Kasumi-1 (cell line): ENCODE measurements around the gene MIDN.

ENCODE experiments used
- DNase-seq, 2 experiments: peaks; one replicate each; lab custom pipeline; 2025; lab: John Stamatoyannopoulos, UW

The MIDN gene

DNA sequence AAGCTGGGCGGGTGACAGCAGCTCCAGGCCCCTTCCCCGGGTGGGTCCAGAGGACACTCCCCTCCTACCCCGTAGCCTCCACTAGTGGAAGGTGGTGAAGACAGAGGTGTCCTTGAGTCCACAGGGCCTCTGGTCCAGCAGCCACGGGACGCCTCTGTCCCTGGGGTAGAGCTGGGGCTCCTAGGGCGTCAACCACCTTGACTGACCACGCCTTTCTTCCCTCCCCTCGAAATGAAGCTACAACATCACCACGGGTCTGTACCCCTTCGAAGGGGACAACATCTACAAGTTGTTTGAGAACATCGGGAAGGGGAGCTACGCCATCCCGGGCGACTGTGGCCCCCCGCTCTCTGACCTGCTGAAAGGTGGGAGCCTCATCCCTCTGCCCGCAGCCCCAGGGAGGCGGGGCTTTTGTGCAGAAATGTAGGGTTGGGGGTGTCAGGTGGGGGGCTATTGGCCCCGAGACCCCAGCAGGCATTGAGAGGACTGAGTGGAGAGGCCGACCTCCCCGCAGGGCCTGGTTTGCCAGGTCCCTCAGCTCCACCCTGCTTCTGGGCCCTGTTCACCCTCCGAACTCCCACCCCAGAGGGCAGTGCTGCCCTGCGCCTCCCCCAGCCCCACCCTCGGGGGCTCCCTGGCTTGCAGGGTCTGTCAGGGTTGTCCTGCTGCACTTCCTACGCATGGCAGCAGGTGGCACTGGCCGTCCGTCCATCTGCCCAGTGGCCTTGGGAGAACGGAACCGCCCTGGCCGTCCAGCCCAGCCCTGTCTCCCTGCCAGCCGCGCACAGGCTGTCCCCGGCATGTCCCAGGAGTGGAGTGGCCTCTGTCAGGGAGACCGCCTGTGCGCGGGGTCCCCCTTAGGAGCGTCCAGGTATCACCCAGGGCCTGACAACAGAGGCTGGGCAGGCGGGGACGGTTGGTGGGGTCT, 27.1 kb upstream of the MIDN start:
- DNase-seq, result no peak

DNA sequence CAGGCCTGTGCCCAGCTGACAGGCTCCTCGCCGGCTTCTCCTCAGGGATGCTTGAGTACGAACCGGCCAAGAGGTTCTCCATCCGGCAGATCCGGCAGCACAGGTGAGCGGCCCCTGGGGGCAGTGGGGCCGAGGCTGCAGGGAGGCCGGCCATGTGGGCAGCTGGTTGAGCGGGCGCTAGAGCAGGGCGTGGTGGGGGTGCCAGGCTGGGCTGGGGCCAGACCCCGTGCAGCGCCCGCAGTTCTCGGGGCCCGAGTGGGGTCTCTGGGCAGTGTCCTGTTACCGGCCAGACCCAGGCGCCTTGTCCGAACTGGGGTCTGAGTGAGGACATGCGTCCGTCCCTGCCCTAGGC, 26.5 kb upstream of the MIDN start:
- no peak for DNase-seq

DNA sequence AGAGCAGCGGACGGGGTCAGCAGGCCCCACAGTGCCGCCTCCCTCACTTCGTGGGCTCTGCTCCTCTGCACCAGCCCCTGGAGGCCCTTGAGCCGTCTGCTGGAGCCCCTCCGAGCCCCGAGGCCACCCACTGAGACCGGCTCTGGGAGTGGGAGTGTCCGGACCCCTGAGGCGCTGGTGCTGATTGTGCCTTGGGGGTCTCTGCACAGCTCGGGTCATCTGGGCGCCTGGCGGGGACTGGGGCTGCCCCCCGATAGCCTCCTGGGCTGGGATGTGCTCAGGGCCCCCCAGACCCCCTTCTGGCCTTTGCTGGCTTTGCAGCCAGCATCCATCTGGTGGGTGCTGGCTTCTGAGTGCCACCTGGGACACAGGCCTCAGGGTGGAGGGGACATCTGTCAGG, 26.0 kb upstream of the MIDN start:
- DNase-seq, result no peak

DNA sequence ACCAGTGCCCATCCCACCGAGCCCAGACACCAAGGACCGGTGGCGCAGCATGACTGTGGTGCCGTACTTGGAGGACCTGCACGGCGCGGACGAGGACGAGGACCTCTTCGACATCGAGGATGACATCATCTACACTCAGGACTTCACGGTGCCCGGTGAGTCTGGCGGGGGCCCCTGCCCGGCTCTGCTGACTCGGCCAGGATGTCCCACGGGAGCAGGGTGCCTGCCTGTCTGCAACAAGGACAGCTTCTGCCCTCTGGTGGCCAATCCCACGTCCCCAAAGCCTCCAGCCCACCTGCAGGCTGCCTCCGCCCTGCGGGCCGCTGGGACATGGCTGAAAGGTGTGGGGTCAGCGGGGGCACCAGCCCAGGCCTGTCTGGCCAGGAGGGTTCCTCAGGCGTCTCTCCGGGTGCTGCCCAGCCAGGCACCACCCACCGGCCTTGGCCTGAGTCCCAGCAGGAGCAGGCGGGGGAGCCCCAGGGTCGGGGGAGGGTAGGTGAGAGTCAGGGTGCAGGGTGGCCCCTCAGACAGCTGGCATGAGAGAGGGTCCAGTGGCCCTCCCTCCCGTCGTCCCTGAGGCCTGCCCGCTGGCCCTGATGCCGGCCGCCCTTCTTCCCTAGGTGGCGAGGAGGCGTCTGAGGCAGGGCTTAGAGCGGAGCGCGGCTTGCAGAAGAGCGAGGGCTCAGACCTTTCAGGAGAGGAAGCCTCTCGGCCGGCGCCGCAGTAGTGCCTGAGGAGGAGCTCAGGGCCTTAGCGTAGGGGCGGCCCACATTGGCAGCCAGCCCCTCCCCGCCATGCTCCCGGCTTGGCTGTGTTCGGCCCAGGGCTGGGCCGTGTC, 25.1 kb upstream of the MIDN start:
- no peak for DNase-seq

DNA sequence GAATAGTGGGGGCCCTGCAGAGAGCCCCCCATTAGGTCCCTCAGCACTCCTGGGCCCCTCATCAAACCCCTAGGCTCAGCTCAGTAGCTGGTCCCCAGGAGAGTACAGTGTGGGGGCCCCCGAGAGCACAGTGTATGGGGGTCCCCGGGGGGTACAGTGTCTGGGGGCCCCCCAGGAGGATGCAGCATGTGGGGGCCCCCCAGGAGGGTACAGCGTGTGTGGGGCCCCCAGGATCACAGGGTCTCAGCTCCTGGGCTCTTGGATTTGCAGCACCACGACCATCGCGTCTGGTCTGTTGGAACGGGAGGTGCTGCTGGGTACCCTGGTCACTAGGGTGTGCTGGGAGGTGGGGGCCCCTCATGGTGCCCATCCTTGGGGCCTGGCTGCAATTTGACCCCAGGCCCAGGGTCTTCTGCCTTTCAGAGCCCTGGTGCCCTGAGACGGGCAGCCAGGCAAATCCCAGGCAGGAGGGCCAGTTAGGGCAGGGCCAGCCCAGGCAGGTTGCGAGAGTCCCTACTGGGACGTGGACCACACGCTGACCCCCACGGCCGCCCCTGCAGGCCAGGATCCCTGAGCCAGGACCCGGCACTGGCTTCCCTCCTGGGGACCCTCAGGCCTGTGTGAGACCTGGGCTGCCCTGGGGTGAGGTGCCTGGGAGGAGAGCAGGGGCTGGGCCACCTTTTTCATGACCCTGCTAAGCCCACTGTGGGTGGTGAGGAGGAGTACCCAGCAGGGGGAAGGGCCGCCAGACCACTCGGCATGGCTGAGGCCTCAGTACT, 24.1 kb upstream of the MIDN start:
- no peak for DNase-seq

DNA sequence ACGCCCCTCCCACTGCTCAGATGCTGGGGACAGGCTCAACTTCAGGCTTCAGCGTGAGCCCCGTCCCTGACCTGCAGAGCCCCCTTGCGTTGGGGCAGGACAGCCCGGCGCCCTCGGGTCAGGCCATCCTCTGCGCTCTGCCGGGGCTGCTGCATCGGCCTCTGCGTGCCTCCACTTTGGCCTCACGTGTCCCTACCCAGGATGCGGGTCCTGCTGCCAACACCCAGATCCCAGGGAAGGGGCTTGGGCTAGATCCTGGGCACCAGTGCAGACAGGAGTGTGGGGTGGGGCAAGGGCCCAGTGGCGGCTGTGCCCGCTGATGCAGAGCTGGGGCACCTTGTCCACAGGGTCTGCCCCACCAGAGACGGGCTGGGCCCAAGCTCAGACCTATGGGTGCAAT, 23.5 kb upstream of the MIDN start:
- no peak for DNase-seq

DNA sequence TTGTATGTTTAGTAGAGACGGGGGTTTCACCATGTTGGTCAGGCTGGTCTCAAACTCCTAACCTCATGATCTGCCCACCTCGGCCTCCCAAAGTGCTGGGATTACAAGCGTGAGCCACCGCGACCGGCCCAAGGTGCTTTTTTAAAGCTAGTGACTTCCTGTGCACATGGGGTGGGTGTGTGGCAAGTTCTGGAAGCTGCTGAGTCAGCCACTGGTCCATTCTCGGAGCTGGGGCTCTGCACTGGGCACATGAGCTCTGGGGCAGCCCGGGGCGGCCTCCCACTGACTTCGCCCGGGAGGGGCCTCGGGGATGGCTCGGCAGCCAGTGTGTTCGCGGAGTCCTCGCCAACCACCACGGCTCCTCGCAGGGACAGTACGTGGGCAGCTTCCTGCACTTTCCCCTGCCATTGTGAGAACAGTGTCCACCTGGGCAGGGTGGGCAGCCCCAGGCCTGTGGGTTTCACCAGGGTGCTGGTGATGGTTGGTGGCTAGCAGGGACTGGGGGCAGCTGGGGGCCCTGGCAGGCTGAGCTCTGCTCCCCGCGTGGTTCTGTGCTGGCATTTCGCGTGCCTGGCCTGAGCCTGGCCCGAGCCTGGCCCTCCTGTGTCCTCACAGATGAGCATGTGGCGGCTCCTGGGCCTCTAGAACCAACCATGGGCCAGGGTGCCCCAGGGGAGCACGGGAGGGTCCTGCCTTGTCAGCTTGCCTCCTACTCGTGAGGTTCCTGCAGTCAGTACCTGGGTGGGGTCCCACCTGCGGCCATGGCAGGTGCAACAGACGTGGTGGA, 22.8 kb upstream of the MIDN start:
- no peak for DNase-seq

DNA sequence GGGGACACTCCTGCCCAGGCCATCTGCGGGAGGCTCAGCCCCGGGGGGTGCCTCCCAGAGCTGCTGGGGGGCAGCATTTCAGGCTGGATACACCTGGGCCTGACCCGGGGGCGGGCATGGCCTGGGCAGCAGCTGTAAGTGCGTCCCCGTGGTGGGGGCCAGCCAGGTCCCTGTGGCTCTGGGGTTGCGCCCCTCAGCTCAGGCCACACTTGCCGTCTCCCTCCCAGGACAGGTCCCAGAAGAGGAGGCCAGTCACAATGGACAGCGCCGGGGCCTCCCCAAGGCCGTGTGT, 22.2 kb upstream of the MIDN start:
- DNase-seq, result no peak

DNA sequence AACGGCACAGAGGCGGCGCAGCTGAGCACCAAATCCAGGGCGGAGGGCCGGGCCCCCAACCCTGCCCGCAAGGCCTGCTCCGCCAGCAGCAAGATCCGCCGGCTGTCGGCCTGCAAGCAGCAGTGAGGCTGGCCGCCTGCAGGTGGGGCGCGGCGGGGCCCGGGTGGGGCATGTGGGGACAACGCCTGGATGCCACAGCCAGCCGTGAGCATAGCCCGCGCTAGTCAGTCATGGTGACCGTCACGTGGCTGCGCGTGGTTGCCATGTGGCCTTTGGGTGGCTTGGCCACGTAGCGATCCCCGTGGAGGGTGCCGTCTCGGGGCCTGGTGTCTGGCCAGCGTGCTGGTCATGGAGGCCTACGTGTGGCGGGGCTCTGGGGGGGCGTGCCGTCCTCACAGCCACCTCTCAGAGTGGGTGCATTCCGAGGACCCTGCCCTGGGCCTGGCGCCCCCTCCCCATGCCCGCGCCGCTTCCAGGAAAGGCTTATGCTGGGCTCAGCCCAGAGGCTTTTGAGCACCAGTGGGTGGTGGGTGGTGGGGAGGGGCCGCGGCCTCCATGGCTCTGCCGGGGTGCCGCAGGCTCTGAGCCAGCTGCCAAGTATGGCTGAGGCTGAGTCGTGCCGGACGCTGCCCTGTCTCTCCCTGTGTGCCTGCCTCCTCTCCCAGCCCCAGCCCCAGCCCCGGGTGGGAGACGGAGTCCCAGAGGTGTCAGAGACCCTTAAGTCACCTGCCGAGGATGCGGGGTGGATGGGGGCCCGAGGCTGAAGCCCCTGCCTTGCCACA, 21.7 kb upstream of the MIDN start:
- DNase-seq, result no peak

DNA sequence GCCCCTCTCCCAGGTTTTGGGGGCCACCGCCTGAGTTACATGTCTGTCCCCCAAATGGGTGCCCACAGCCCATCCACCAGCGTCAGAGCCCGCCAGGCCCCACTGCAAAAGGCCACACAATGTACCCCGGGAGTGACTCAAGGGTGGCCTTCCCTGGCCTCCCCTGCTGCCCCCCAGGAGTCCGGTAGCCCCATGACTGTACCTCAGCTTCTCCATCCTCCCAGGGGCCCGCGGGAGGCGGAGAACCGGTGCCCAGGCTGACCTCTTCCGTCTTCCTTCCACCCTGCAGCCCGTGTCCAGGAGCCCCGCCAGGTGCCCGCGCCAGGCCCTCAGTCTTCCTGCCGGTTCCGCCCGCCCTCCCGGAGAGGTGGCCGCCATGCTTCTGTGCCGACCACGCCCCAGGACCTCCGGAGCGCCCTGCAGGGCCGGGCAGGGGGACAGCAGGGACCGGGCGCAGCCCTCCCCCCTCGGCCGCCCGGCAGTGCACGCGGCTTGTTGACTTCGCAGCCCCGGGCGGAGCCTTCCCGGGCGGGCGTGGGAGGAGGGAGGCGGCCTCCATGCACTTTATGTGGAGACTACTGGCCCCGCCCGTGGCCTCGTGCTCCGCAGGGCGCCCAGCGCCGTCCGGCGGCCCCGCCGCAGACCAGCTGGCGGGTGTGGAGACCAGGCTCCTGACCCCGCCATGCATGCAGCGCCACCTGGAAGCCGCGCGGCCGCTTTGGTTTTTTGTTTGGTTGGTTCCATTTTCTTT, 20.9 kb upstream of the MIDN start:
- DNase-seq, result no peak

DNA sequence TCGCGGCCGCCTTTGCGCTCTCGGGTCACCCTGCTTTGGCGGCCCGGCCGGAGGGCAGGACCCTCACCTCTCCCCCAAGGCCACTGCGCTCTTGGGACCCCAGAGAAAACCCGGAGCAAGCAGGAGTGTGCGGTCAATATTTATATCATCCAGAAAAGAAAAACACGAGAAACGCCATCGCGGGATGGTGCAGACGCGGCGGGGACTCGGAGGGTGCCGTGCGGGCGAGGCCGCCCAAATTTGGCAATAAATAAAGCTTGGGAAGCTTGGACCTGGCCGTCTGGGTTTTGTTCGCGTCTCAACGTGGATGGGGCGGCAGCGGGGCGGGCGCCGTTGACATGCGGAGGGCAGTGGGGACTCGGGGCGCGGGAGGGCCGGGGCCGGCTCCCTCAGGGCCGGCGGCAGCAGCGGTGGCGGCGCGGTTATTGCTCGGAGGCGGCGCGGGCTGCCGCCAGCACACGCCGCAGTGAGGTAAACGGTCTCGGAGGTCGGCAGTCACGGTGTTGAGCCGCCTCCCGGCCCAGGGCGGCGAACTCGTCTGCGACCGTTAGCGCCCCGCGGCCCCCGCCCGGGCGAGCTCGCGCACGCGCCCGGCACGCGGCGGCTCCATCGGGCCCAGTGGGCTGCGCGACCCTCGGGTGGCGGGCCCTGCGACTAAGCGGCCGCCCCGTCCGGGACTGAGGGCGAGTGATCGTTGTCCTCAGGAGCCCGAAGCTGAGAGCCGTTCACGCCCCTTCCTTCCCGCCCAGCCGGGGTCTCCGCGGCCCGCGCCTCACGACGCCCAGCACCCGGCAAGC, 20.0 kb upstream of the MIDN start:
- no peak for DNase-seq

DNA sequence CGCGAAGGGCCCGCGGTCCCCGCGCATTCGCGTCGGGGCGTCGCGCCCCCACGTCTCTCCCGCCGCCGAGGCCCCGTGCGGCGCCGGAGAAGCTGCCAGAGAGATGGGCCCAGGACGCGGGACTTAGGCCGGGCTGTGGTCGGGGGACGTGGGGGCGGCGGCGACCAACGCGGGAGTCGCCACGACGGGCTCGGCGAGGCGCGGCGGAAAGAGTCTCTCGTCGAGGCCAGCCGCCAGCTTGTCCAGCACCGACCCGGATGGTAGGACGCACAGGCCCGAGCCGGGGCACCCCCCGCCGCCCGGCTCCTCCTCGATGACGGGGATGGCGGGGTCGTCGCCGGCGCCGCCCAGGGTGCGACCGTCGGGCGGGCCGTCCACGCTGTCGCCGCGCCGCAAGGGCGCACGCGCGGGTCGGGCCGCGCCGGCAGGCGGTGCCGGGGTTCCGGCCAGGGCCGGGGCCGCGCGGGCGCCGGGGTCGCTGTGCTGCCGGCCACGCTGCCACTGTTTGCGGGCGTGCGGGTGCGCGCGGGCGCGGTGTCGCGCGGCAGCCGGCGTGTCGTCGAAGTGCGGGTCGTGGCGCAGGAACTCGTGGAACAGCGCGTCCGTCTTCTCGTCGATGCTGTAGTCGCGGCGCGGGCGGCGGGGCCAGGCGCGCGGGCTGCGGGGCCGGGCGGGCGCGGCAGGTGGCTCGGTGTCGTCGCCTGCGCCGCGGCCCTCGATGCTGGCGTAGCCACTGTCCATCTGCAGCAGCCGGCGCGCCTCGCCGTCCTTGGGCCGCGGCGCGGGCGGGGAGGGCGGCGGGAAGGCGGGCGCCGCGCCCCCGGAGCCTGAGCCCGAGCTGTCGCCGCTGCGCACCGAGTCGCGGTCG, 19.1 kb upstream of the MIDN start:
- DNase-seq, result no peak

DNA sequence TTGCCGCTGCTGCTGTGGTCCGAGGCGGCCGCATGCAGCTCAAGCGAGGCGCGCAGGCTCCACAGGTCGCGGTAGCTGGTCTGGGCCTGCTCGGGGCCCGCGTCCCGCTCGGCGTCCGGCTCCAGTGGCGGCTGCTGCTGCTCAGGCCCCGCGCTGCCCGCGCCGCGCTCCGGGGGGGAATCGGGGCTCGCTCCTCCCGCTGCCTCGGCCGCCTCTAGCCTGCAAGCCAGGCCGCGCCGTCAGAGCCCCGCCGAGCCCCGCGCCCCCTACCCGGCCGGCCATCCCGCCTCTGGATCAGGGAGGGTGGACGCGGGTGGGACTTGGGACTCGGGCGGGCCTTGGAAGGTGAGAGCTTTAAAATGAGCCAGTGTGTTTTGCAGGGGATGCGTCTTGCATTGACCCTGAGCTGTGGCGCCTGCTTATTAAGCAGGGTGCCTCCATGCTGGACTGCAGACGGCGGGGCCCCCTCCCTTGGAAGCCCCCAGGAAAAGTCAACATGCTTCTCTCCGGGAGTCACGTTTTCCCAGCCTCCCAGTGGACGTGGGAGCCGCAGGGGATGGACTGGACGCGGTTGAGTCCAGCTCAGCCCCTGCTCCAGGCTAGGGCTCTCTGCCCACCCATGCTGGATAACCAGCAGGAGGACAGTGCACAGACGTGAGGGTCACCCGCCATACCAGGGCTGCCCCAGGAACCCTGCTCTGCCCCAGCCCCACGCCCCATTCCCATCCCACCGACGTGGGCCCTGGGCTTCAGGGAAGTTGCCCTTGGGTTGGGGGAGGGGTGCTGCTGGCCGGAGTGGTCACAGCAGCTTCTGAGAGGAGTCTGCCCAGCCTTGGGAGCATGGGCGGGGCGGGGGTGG, 18.2 kb upstream of the MIDN start:
- DNase-seq, result no peak

DNA sequence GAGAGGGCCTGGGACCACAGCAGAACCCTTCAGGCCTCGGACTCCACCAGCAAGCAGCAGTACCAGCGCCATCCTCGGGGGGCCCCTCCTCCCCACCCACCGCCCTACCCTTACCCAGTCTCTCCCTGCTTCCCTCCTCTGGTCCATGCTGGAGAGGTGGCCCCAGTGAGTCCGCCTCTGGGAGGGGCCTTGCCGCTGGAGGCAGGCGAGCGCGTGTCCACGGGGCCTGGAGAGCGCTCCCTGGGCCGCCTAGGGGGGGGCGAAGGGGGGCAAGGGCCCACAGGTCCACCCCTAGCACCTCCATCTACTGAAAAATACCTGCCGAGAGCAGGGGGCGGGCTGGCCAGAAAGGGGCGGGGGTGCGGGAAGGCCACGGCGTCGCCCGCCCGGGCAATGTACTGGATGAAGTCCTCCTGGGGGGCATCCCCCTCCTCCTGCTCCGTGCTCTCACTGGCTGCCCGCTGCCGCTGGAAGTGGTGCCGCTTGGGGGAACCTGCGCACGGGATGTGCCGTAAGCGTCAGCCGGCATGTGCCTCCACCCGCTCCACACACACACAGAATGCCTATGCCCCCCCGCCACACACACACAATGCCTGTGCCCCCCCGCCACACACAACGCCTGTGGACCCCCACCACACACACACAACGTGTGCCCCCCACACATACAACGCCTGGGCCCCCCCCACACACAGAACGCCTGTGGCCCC, 17.4 kb upstream of the MIDN start:
- DNase-seq, result no peak

DNA sequence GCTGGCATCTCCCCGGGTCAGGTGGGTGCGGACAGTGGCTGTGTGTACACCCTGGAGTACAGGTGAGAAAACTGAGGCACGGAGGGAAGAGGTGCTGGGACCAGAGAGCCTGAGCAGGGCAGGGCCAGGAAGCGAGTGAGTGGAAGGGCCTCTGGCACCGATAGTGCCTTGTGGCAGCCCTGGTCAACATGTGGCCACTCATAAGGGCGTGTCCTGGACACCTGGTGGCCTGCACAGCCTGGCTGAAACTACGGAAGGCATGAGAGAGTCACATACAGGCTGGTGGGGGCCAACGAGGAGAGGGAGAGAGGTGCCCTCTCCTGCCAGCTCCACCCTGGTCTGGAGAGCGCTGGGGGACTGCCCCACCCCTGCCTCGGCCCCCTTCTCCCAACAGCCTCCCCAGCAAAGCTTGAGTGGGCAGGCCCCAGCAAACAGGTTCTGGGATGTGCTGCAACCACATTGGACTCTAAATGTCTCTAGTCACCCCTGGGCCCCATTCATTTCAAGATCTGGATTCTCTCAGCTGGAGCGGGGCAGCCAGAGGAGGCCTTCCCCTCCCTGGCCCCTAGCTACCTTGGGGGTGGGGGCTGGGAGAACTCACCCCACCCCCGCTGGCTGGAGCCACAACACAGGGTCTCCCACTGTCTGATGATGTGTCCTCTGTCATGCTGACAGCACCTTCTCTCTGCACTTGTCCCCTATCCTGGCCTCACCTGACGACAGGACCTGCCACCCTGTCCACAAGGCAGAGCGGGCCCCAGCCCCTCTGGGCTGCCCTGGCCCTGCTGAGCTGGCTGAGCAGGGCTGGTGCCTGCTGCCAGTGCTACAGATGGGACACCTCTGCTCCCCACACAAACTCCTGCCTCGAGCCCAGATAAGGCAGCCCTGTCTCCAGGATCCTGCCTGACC, 16.4 kb upstream of the MIDN start:
- no peak for DNase-seq

DNA sequence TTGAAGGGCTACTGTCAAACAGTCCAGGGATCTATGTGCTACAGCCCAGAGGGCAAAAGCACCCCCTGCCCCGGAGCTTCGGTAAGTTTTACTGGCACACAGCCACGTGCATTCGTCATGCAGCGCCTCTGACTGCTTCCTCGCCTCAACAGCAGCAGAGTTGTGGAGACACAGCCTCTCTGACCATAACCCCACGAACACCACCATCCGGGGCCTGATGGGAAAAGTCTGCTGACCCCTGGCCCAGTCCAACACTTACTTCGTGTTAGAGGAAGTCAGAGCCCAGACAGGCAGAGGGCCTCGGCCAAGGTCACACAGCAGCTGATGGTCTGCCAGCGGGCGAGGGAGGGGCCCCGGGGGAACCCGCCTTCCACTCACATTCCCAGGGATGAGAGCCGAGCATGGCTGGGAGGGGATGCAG, 15.7 kb upstream of the MIDN start:
- no peak for DNase-seq
